Measurements from ENCODE around the gene AFDN. TPM values are rescaled to one million over a fixed set of nuclear protein-coding genes. Genes with fewer than 3 reads are reported as not detected.

AFDN gene
- total and polyA plus RNA-seq, 2 of the 8 experiments (the other 6 are each of a cell fraction or from before 2014, with no cell fraction given), result 53.4 to 192 TPM

- ChIA-PET CTCF (ENCODE audit: partially characterized antibody) (interaction anchor here (1.0 to 1.3 kb wide), 2 partner anchors 14 to 35 kb away, joined by 3 read pairs; no protein-coding TSS in a partner anchor), POLR2A (ENCODE audit: partially characterized antibody) (no interaction called here)
- Histone ChIP-seq H3K4me3 (ENCODE audit: extremely low read depth in 1 of 4, insufficient read depth in 2 of 4, low read depth in 3 of 4, low read length in 4 of 4) (no peak overlapping the region), H4K5ac (ENCODE audit: insufficient read length, low read depth, low read length) (no peak overlapping the region), H2BK15ac (ENCODE audit: low read length) (no peak overlapping the region), H4K20me1 (replicated peaks in 1 of 2; ENCODE audit: control insufficient read depth in 1 of 2, insufficient read depth in 2 of 2, low read length in 2 of 2) (peaks cover 0 to 1% of the 10 kb centered on the region in 2 experiments), H2BK12ac (ENCODE audit: low read depth, low read length) (no peak overlapping the region), H3K56ac (replicated peaks; ENCODE audit: insufficient read length, low read depth, low read length) (no peak overlapping the region), H2AK5ac (ENCODE audit: low read depth, low read length) (no peak overlapping the region), H3K27ac (ENCODE audit: low read depth, low read length) (no peak overlapping the region), H3K23me2 (ENCODE audit: low read depth, low read length) (no peaks in the 10 kb centered on the region), H3K79me2 (ENCODE audit: control insufficient read depth in 1 of 2, insufficient read depth in 2 of 2, low read length in 2 of 2) (peaks cover 0 to 15% of the 10 kb centered on the region in 2 experiments; a peak in 2 of 4 replicates), H3K9ac (replicated peaks in 1 of 4; ENCODE audit: extremely low read depth in 1 of 4, low read depth in 3 of 4, low read length in 3 of 4) (no peak overlapping the region), H2BK120ac (replicated peaks; ENCODE audit: low read depth, low read length) (no peak overlapping the region), H3K27me3 (replicated peaks in 1 of 4; ENCODE audit: control insufficient read depth in 3 of 4, extremely low read depth in 1 of 4, insufficient read depth in 3 of 4, low read length in 3 of 4) (no peaks in the 10 kb centered on the region), H4K8ac (ENCODE audit: extremely low read depth, insufficient read depth, low read length) (no peak overlapping the region), H3K23ac (ENCODE audit: insufficient read length) (no peak overlapping the region), H2BK20ac (ENCODE audit: low read length) (no peak overlapping the region), H3K4ac (replicated peaks; ENCODE audit: insufficient read length, low read depth, low read length) (no peak overlapping the region), H2BK5ac (ENCODE audit: low read depth, low read length) (no peak overlapping the region), H3K4me2 (ENCODE audit: insufficient read depth in 1 of 2, low read depth in 2 of 2, low read length in 2 of 2) (no peak overlapping the region), H3K14ac (ENCODE audit: insufficient read length) (no peak overlapping the region), H3K79me1 (ENCODE audit: low read depth, low read length) (peaks cover 2% of the 10 kb centered on the region; the same call in 1 of the 2 replicates), H2AFZ (ENCODE audit: low read length) (no peak overlapping the region), H3K18ac (ENCODE audit: extremely low read depth, low read length) (no peak overlapping the region), H3K4me1 (replicated peaks in 1 of 4; ENCODE audit: control insufficient read depth in 3 of 4, insufficient read depth in 4 of 4, low read length in 3 of 4) (peaks cover 0 to 4% (median 0%) of the 10 kb centered on the region in 4 experiments; a peak in 1 of 7 replicates), H3K9me3 (ENCODE audit: insufficient read depth in 2 of 2, low read depth in 1 of 2, low read length in 1 of 2) (no peaks in the 10 kb centered on the region), H4K91ac (replicated peaks; ENCODE audit: insufficient read length, low read length) (no peak overlapping the region), H3K36me3 (ENCODE audit: control insufficient read depth in 2 of 4, insufficient read depth in 4 of 4, low read length in 3 of 4) (peaks cover 2 to 49% (median 15%) of the 10 kb centered on the region in 4 experiments; a peak in 6 of 8 replicates)
- FAIRE-seq, result no peak
- no peak for DNase-seq (ENCODE audit: low read depth in 1 of 2, low spot score in 2 of 2)
- WGBS, 2 experiments (ENCODE audit: extremely low coverage in 1 of 2, insufficient coverage in 1 of 2, insufficient read length in 1 of 2, insufficient replicate concordance in 2 of 2, low coverage in 1 of 2, low lambda C conversion rate in 2 of 2, missing lambda C conversion rate in 1 of 2), result 81% methylated on average over 3 of the region's 3 CpGs; no CpG with 5 or more reads in 1 of the 2 experiments
- TF ChIP-seq MAX (IDR thresholded peaks at IDR 0.05) (no peak), SP2 (IDR thresholded peaks at IDR 0.05; ENCODE audit: low read length) (no peak), HDAC2 (IDR thresholded peaks at IDR 0.05; ENCODE audit: borderline replicate concordance in 1 of 2, low read depth in 2 of 2, low read length in 2 of 2) (no peak), NRF1 (IDR thresholded peaks at IDR 0.05; ENCODE audit: low read depth, low read length) (no peak), ATF2 (IDR thresholded peaks at IDR 0.05; ENCODE audit: low read length) (no peak), SIN3A (conservative IDR thresholded peaks at IDR 0.05 in 1 of 2, IDR thresholded peaks at IDR 0.05 in 1 of 2; ENCODE audit: low read depth in 1 of 2, low read length in 2 of 2) (no peak), GTF2F1 (IDR thresholded peaks at IDR 0.05; ENCODE audit: borderline replicate concordance, low read depth, low read length) (no peak), FOSL1 (IDR thresholded peaks at IDR 0.05; ENCODE audit: insufficient read depth, low read depth, low read length) (no peak), SIX5 (IDR thresholded peaks at IDR 0.05; ENCODE audit: low read depth, low read length) (no peak), TAF1 (IDR thresholded peaks at IDR 0.05; ENCODE audit: low read depth, low read length) (no peak), CHD1 (IDR thresholded peaks at IDR 0.05; ENCODE audit: low read depth, low read length) (no peak), PHF8 (conservative IDR thresholded peaks at IDR 0.05; ENCODE audit: low read depth, low read length) (no peak)
Observed at GRCh38 chr6:167933290-167933689, 106.6 kb downstream of the AFDN start.

All from H1 (cell line).